Neuronal stem cell (in vitro differentiated cells): ENCODE results near the gene SFRP5.

ENCODE experiments used
- DNase-seq: peaks from one replicate; pipeline ENCODE4 v3.0.0-alpha.2; 2013; ENCODE audit warnings: low spot score
- H2AFZ ChIP-seq: one replicate; pipeline ENCODE4 v1.6.1; 2013; ENCODE audit warnings: mild to moderate bottlenecking, low read length, inconsistent platforms
- H2AK5ac ChIP-seq: 2 replicates; pipeline ENCODE4 v1.6.1; 2013; ENCODE audit warnings: low read depth, mild to moderate bottlenecking, inconsistent platforms, low read length, moderate library complexity, mixed read lengths
- H2BK120ac ChIP-seq: 2 replicates; pipeline ENCODE4 v1.6.1; 2013; ENCODE audit warnings: low read depth, mild to moderate bottlenecking, inconsistent platforms, low read length, moderate library complexity, mixed read lengths
- H2BK12ac ChIP-seq: one replicate; pipeline ENCODE4 v1.6.1; 2013; ENCODE audit warnings: low read length, inconsistent platforms
- H2BK15ac ChIP-seq: 2 replicates; pipeline ENCODE4 v1.6.1; 2013; ENCODE audit warnings: mild to moderate bottlenecking, low read length, inconsistent platforms, mixed read lengths
- H2BK5ac ChIP-seq: one replicate; pipeline ENCODE4 v1.6.1; 2013; ENCODE audit warnings: inconsistent platforms, mild to moderate bottlenecking, low read length, moderate library complexity
- H3K14ac ChIP-seq: one replicate; pipeline ENCODE4 v1.6.1; 2013; ENCODE audit warnings: low read length, inconsistent platforms
- H3K18ac ChIP-seq: 2 replicates; pipeline ENCODE4 v1.6.1; 2013; ENCODE audit warnings: low read length, inconsistent platforms
- H3K23ac ChIP-seq: 2 replicates; pipeline ENCODE4 v1.6.1; 2013; ENCODE audit warnings: low read depth, mild to moderate bottlenecking, mixed read lengths, low read length, inconsistent platforms; ENCODE audit not compliant: poor library complexity
- H3K27ac ChIP-seq: replicated peaks from 3 replicates; pipeline ENCODE4 v1.5.1; 2013; ENCODE audit warnings: low read length, inconsistent platforms
- H3K27me3 ChIP-seq, 3 experiments: 2 replicates each; pipeline ENCODE4 v1.6.1; 2013; ENCODE audit warnings: low read length in 3 of 3, mild to moderate bottlenecking in 2 of 3, inconsistent platforms in 1 of 3, low read depth in 1 of 3, mixed read lengths in 1 of 3, moderate library complexity in 1 of 3; ENCODE audit not compliant: control insufficient read depth in 3 of 3, insufficient read depth in 3 of 3
- H3K36me3 ChIP-seq, 2 donors: replicated peaks in 1 of 2; 2 replicates each; pipeline ENCODE4 v1.6.1; 2013; ENCODE audit warnings: low read length in 2 of 2; ENCODE audit not compliant: control insufficient read depth in 2 of 2, insufficient read depth in 2 of 2
- H3K4ac ChIP-seq: 2 replicates; pipeline ENCODE4 v1.6.1; 2013; ENCODE audit warnings: inconsistent platforms, mild to moderate bottlenecking, low read length, moderate library complexity
- H3K4me1 ChIP-seq, 2 donors: 1 replicate in 1 of 2; 2 replicates in 1 of 2; pipeline ENCODE4 v1.6.1; 2013; ENCODE audit warnings: low read length in 2 of 2, low read depth in 1 of 2; ENCODE audit not compliant: control insufficient read depth in 2 of 2, insufficient read depth in 1 of 2
- H3K4me2 ChIP-seq: one replicate; pipeline ENCODE4 v1.6.1; 2013; ENCODE audit warnings: mild to moderate bottlenecking, low read length, inconsistent platforms; ENCODE audit not compliant: insufficient read depth, poor library complexity, severe bottlenecking
- H3K4me3 ChIP-seq, 2 donors: 2 replicates each; pipeline ENCODE4 v1.5.1; 2013; ENCODE audit warnings: low read length in 2 of 2, mild to moderate bottlenecking in 2 of 2, inconsistent platforms in 1 of 2, moderate library complexity in 1 of 2
- H3K79me1 ChIP-seq: one replicate; pipeline ENCODE4 v1.6.1; 2013; ENCODE audit warnings: low read depth, mild to moderate bottlenecking, inconsistent platforms, low read length, moderate library complexity
- H3K9ac ChIP-seq: one replicate; pipeline ENCODE4 v1.6.1; 2013; ENCODE audit warnings: mild to moderate bottlenecking, low read depth, low read length, inconsistent platforms; ENCODE audit not compliant: poor library complexity
- H3K9me3 ChIP-seq, 2 donors: replicated peaks in 1 of 2; 2 replicates each; pipeline versions ENCODE3 to v1.6.1; 2013; ENCODE audit warnings: low read length in 2 of 2, mild to moderate bottlenecking in 2 of 2, inconsistent platforms in 1 of 2, low read depth in 1 of 2, mixed read lengths in 1 of 2, moderate library complexity in 1 of 2; ENCODE audit not compliant: control insufficient read depth in 2 of 2, insufficient read depth in 1 of 2
- H4K8ac ChIP-seq: one replicate; pipeline ENCODE4 v1.6.1; 2013; ENCODE audit warnings: low read depth, mild to moderate bottlenecking, inconsistent platforms, low read length, moderate library complexity
- H4K91ac ChIP-seq: one replicate; pipeline ENCODE4 v1.6.1; 2013; ENCODE audit warnings: low read length, low read depth, mild to moderate bottlenecking, inconsistent platforms; ENCODE audit not compliant: poor library complexity
- WGBS, 2 donors: extraction: QIAGEN DNeasy Blood & Tissue Kit; methylation state at CpG; one replicate each; pipeline ENCODE4 v1.1.7; 2013; ENCODE audit warnings: missing lambda C conversion rate in 2 of 2, mixed read lengths in 1 of 2; ENCODE audit not compliant: insufficient read length in 2 of 2, insufficient replicate concordance in 1 of 2; ENCODE audit errors: extremely low coverage in 2 of 2; 5-methylcytosine and 5-hydroxymethylcytosine counted together

The SFRP5 gene

DNA sequence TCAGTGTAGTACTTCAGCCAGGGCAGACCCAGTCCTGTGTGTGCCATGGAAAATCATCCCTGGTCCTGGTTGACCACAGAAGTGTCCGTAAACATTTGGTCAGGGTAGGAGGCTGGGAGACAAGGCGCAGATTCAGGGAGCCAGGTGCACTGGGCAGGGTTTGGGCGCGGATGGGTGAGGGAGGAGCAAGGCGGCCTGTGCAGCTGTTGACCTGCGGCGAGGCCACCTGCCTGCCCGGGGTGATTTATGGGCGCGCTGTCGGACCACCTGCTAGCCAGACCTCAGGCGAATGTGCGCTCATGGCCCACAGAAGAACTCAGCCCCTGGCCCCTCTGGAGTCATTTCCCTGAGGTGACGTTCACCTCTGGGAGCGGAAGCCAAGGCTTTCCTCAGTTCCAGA, 6.6 kb downstream of the SFRP5 start:
- no peak overlapping the region for H2BK15ac ChIP-seq

DNA sequence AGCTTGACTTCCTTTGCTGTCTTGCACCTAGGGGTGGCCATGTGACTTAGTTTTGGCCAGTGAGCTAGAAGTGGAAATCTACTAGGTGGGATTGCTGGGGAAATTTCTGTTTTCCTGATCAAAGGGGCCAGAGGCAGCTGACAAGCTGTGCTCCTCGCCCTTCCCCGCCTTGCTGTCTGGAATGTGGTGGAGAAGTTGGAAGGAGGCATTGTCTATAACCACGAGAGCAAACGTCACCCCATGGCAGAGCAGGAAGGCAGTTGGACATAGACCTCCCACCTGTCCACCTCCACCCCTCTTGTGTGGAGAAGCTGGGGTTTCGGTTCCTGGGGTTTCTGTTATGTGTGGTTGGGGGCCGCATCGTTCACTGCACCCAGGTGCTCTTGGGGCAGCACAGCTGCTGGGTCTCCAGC, 7.3 kb downstream of the SFRP5 start:
- no CpG with 5 or more reads among the region's 7 CpGs for WGBS, 2 donors
- no peaks in the 10 kb centered on the region for H3K79me1 ChIP-seq
- no peak overlapping the region for H2BK120ac ChIP-seq
- no peak overlapping the region for H3K18ac ChIP-seq
- H3K4me2 ChIP-seq, result no peak overlapping the region
- no peak overlapping the region for H2AK5ac ChIP-seq
- no peak overlapping the region for H2BK5ac ChIP-seq
- peaks cover 0 to 6% (median 6%) of the 10 kb centered on the region in 3 experiments for H3K27me3 ChIP-seq
- H2AFZ ChIP-seq, result no peak overlapping the region
- no peak overlapping the region for H3K4ac ChIP-seq
- H3K36me3 ChIP-seq, result peaks cover 6 to 20% of the 10 kb centered on the region in 2 donors
- no peak for DNase-seq
- H3K4me3 ChIP-seq, result no peak overlapping the region
- no peak overlapping the region for H4K91ac ChIP-seq
- H3K23ac ChIP-seq, result no peak overlapping the region
- no peak overlapping the region for H3K9ac ChIP-seq
- no peak overlapping the region for H2BK15ac ChIP-seq
- H3K27ac ChIP-seq, result no peak overlapping the region
- H2BK12ac ChIP-seq, result no peak overlapping the region
- H3K14ac ChIP-seq, result no peak overlapping the region
- H3K9me3 ChIP-seq, result no peaks in the 10 kb centered on the region
- H3K4me1 ChIP-seq, result peaks cover 0 to 14% of the 10 kb centered on the region in 2 donors
- no peak overlapping the region for H4K8ac ChIP-seq

More for the DNA sequence above, 6.6 kb downstream of the SFRP5 start:
- H2AK5ac ChIP-seq, result peak overlapping the region; percentile 45
- no CpG with 5 or more reads among the region's 15 CpGs for WGBS, 2 donors
- H3K23ac ChIP-seq, result no peak overlapping the region
- no peak overlapping the region for H4K91ac ChIP-seq
- no peak overlapping the region for H3K9ac ChIP-seq
- H3K27me3 ChIP-seq, result peaks cover under 1 to 13% (median 12%) of the 10 kb centered on the region in 3 experiments
- no peak overlapping the region for H2AFZ ChIP-seq
- no peak overlapping the region for H2BK120ac ChIP-seq
- H3K4ac ChIP-seq, result no peak overlapping the region
- H3K36me3 ChIP-seq, result peaks cover 0 to 13% of the 10 kb centered on the region in 2 donors
- no peak overlapping the region for H2BK5ac ChIP-seq
- H3K27ac ChIP-seq, result no peak overlapping the region
- H3K4me3 ChIP-seq, result no peak overlapping the region
- H3K14ac ChIP-seq, result peak overlapping the region; percentile 23
- H3K4me1 ChIP-seq, result peaks cover 0 to 14% of the 10 kb centered on the region in 2 donors
- no peaks in the 10 kb centered on the region for H3K79me1 ChIP-seq
- no peak overlapping the region for H2BK12ac ChIP-seq
- peak overlapping the region; percentile 52 for H3K18ac ChIP-seq
- H4K8ac ChIP-seq, result no peak overlapping the region
- H3K9me3 ChIP-seq, result no peaks in the 10 kb centered on the region
- DNase-seq, result no peak
- H3K4me2 ChIP-seq, result no peak overlapping the region

DNA sequence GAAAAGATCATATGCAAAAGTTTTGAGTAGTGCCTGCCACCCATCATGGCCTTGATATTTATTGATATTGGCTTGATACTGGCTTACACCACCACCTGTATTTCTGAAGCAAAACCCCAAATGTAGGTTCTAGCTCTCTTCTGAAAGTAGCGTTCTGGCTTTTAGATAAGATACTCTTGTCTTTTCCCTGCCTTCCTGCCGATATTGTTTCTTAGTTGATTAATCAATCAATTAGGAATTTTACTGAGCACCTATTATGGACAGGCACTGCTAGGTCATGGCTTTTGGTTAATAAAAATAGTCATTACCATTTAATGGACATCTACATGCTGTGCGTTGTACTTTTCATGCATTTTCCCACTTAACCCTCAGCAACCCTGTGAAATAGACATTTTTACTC, 7.9 kb downstream of the SFRP5 start:
- no peak overlapping the region for H2BK15ac ChIP-seq
- no peak overlapping the region for H2AFZ ChIP-seq
- no peak for DNase-seq
- peaks cover 0 to 14% of the 10 kb centered on the region in 2 donors for H3K4me1 ChIP-seq
- H3K18ac ChIP-seq, result no peak overlapping the region
- H3K27me3 ChIP-seq, result peaks cover 0 to under 1% (median under 1%) of the 10 kb centered on the region in 3 experiments
- H2AK5ac ChIP-seq, result no peak overlapping the region
- H3K79me1 ChIP-seq, result no peaks in the 10 kb centered on the region
- no peaks in the 10 kb centered on the region for H3K9me3 ChIP-seq
- no peak overlapping the region for H3K4me3 ChIP-seq
- peaks cover 6 to 25% of the 10 kb centered on the region in 2 donors for H3K36me3 ChIP-seq
- no peak overlapping the region for H2BK120ac ChIP-seq
- no peak overlapping the region for H3K23ac ChIP-seq
- H2BK5ac ChIP-seq, result no peak overlapping the region
- H3K4me2 ChIP-seq, result no peak overlapping the region
- H3K9ac ChIP-seq, result no peak overlapping the region
- H4K91ac ChIP-seq, result no peak overlapping the region
- no CpG with 5 or more reads among the region's 3 CpGs for WGBS, 2 donors
- no peak overlapping the region for H4K8ac ChIP-seq
- H2BK12ac ChIP-seq, result no peak overlapping the region
- H3K14ac ChIP-seq, result no peak overlapping the region
- no peak overlapping the region for H3K27ac ChIP-seq
- no peak overlapping the region for H3K4ac ChIP-seq

DNA sequence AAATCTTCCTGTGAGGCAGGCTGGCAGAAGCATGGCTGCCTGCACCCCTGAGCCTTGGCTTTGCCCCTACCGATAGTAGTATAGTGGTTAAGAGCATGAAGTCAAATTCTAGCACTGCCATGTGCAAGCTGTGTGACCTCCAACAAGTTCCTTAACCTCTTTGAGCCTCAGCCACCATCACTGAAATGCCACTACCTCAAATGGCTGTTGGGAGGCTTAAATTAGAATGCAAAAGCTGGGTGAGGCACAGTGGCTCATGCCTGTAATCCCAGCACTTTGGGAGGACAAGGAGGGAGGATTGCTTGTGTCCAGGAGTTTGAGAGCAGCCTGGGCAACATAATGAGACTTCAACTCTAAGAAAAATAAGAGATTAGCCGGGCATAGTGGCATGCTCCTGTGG, 8.4 kb downstream of the SFRP5 start:
- H2BK15ac ChIP-seq, result no peak overlapping the region
- H3K79me1 ChIP-seq, result no peaks in the 10 kb centered on the region
- no peak overlapping the region for H3K14ac ChIP-seq
- no peak overlapping the region for H3K18ac ChIP-seq
- no peaks in the 10 kb centered on the region for H3K27me3 ChIP-seq
- peaks cover 0 to 14% of the 10 kb centered on the region in 2 donors for H3K4me1 ChIP-seq
- no peak overlapping the region for H3K4me2 ChIP-seq
- H2BK5ac ChIP-seq, result no peak overlapping the region
- no peak overlapping the region for H2BK120ac ChIP-seq
- H4K91ac ChIP-seq, result no peak overlapping the region
- no peak overlapping the region for H2AFZ ChIP-seq
- H2AK5ac ChIP-seq, result no peak overlapping the region
- no peak overlapping the region for H3K23ac ChIP-seq
- H2BK12ac ChIP-seq, result no peak overlapping the region
- H3K4me3 ChIP-seq, result peak overlapping the region in 1 of 2 donors; percentile 14
- H3K4ac ChIP-seq, result no peak overlapping the region
- no peak overlapping the region for H3K27ac ChIP-seq
- no peak for DNase-seq
- H3K9me3 ChIP-seq, result no peaks in the 10 kb centered on the region
- no peak overlapping the region for H4K8ac ChIP-seq
- WGBS, 2 donors, result no CpG with 5 or more reads among the region's 2 CpGs
- H3K36me3 ChIP-seq, result peaks cover 6 to 27% of the 10 kb centered on the region in 2 donors
- H3K9ac ChIP-seq, result no peak overlapping the region
